SK-N-SH (cell line): ENCODE results near the gene CEP170. TPM values are rescaled to one million over a fixed set of nuclear protein-coding genes. Genes with fewer than 3 reads are reported as not detected.
"Not testable (repeated sequence)": the region's sequence is repeated elsewhere in the genome, so short reads cannot be mapped to it uniquely, and the experiment has no call there.

Experiments
- CTCF ChIA-PET: fragments of 300-600, 350-600 bp; formaldehyde crosslinking; extraction: SDS; loops from one replicate; lab custom pipeline; 2021; lab: Yijun Ruan, JAX
- POLR2A ChIA-PET: fragments of 350-600 bp; sonication (Branson Sonifier 250); formaldehyde crosslinking; extraction: SDS; loops from one replicate; lab custom pipeline; 2020; ENCODE audit warnings: antibody characterized with exemption, inconsistent platforms; lab: Yijun Ruan, JAX
- DNase-seq: peaks from one replicate; pipeline ENCODE4 v3.0.0; 2012
- H2AFZ ChIP-seq: fragments of 200-600 bp; sonication (generic); 2 replicates; pipeline ENCODE4 v1.8.1; 2016; ENCODE audit warnings: antibody characterized with exemption, mild to moderate bottlenecking, low read depth
- H3F3A ChIP-seq: fragments of 200-600 bp; sonication (generic); replicated peaks from 2 replicates; pipeline ENCODE3; 2016; ENCODE audit warnings: antibody characterized with exemption, mild to moderate bottlenecking; ENCODE audit not compliant: insufficient read depth
- H3K27ac ChIP-seq, 2 experiments: fragments of 200-500 bp in 1 of 2; fragments of 200-600 bp in 1 of 2; sonication (Bioruptor generic) in 1 of 2; sonication (generic), shearing (Covaris generic) in 1 of 2; 2 replicates each; pipeline versions ENCODE4 v1.5.1 to v1.6.1; 2014 to 2016; ENCODE audit warnings: low read depth in 2 of 2, inconsistent platforms in 1 of 2, low read length in 1 of 2, mild to moderate bottlenecking in 1 of 2, mixed read lengths in 1 of 2
- H3K27me3 ChIP-seq: fragments of 200-600 bp; sonication (generic), shearing (Covaris generic); 2 replicates; pipeline ENCODE4 v1.6.1; 2016; ENCODE audit warnings: mixed run types; ENCODE audit not compliant: insufficient read depth
- H3K36me3 ChIP-seq, 2 experiments: fragments of 200-500 bp in 1 of 2; fragments of 200-600 bp in 1 of 2; sonication (Bioruptor generic) in 1 of 2; sonication (generic) in 1 of 2; replicated peaks in 1 of 2; 2 replicates each; pipeline versions ENCODE3 to v1.5.1; 2014 to 2016; ENCODE audit warnings: low read length in 1 of 2, mild to moderate bottlenecking in 1 of 2; ENCODE audit not compliant: insufficient read depth in 2 of 2, control insufficient read depth in 1 of 2
- H3K4me1 ChIP-seq, 2 experiments: fragments of 200-500 bp in 1 of 2; fragments of 200-600 bp in 1 of 2; sonication (Bioruptor generic) in 1 of 2; sonication (generic), shearing (Covaris generic) in 1 of 2; 2 replicates each; pipeline versions ENCODE4 v1.5.1 to v1.6.1; 2014 to 2016; ENCODE audit warnings: low read depth in 1 of 2, low read length in 1 of 2, mixed run types in 1 of 2; ENCODE audit not compliant: insufficient read depth in 2 of 2, control insufficient read depth in 1 of 2
- H3K4me2 ChIP-seq: fragments of 200-600 bp; sonication (generic), shearing (Covaris generic); 2 replicates; pipeline ENCODE4 v1.6.1; 2017; ENCODE audit warnings: mixed run types
- H3K4me3 ChIP-seq, 2 experiments: fragments of 200-500 bp in 1 of 2; fragments of 200-600 bp in 1 of 2; sonication (Bioruptor generic) in 1 of 2; sonication (generic), shearing (Covaris generic) in 1 of 2; 2 replicates each; pipeline versions ENCODE4 v1.5.1 to v1.8.1; 2014 to 2016; ENCODE audit warnings: low read depth in 2 of 2, inconsistent platforms in 1 of 2, low read length in 1 of 2, mild to moderate bottlenecking in 1 of 2, mixed read lengths in 1 of 2, moderate library complexity in 1 of 2
- H3K79me2 ChIP-seq: fragments of 200-600 bp; sonication (generic); 2 replicates; pipeline ENCODE4 v1.8.1; 2017; ENCODE audit warnings: mild to moderate bottlenecking; ENCODE audit not compliant: insufficient read depth
- H3K9ac ChIP-seq: fragments of 200-600 bp; sonication (generic); 2 replicates; pipeline ENCODE4 v1.6.1; 2017; ENCODE audit warnings: mixed run types
- H3K9me2 ChIP-seq: fragments of 200-600 bp; sonication (generic); 2 replicates; pipeline ENCODE4 v1.6.1; 2017; ENCODE audit warnings: mixed run types
- H3K9me3 ChIP-seq: fragments of 200-600 bp; sonication (generic); 2 replicates; pipeline ENCODE4 v1.6.1; 2017; ENCODE audit warnings: mixed run types, mild to moderate bottlenecking, moderate library complexity
- H4K20me1 ChIP-seq: fragments of 200-600 bp; sonication (generic); 2 replicates; pipeline ENCODE4 v1.6.1; 2017; ENCODE audit warnings: mild to moderate bottlenecking, mixed run types; ENCODE audit not compliant: insufficient read depth
- MEF2A ChIP-seq: IDR thresholded peaks from 2 replicates; pipeline ENCODE4 v1.4.0; 2012; ENCODE audit warnings: low read depth, borderline replicate concordance
- WGBS: methylation state at CpG from one replicate; pipeline ENCODE4 v1.1.6; 2017; ENCODE audit warnings: low lambda C conversion rate; 5-methylcytosine and 5-hydroxymethylcytosine counted together
- polyA plus RNA-seq, 3 experiments: library from polyadenylated mRNA; depleted of rRNA; stranded (reverse); fragments of >200 nt; gene quantifications; 2 replicates each; pipeline ENCODE4 v1.2.3, GENCODE V29; 2012

Gene CEP170
- polyA plus RNA-seq, 1 of the 3 experiments (the other 2 are of a cell fraction), result 67.2 TPM

DNA sequence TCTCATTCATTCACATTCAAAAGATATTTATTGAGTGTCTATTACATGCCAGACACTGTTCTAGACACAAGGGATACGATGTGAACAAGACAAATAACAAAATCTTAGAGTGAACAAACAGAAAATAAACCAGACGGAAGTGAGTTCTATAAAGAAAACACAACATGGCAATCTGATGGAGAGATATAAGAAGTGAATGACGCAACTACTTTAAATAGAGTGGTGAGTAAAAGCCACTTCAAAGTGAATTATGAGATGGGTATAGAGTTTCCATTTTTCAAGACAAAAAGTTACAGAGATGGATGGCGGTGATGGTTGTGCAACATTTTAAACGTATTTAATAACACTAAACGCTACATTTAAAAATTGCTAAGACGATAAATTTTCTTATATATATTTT, 75.4 kb downstream of the CEP170 start:
- H3K4me2 ChIP-seq, result no peak overlapping the region
- POLR2A ChIA-PET, result no interaction called here

DNA sequence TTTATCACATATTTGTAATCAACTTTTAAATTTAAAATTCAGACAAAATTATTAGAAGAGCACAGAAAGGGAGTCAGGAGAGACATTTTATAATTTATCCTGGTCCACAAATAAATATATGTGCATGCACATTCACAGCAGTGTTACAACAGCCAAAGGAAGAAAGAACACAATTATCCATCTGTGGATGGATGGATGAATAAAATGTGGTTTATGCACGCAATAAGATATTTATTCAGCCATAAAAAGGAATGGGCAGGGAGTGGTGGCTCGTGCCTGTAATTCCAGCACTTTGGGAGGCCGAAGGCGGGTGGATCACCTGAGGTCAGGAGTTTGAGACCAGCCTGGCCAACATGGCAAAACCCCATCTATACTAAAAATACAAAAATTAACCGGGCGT, 77.3 kb downstream of the CEP170 start:
- peaks cover 8 to 24% of the 10 kb centered on the region in 2 experiments for H3K36me3 ChIP-seq
- WGBS, result over 99% methylated on average over 6 of the region's 6 CpGs
- H3K27me3 ChIP-seq, POLR2A ChIA-PET, DNase-seq, H2AFZ ChIP-seq, CTCF ChIA-PET, H3K9ac ChIP-seq, H4K20me1 ChIP-seq, H3K27ac ChIP-seq, H3K9me2 ChIP-seq, H3K9me3 ChIP-seq, H3K4me2 ChIP-seq, H3K4me1 ChIP-seq, H3F3A ChIP-seq, H3K4me3 ChIP-seq: not testable (repeated sequence)
- H3K79me2 ChIP-seq, result peaks cover 79% of the 10 kb centered on the region

More for the DNA sequence above, 75.4 kb downstream of the CEP170 start:
- Histone ChIP-seq H3K27ac (no peak overlapping the region), H3K36me3 (peaks cover 8 to 25% of the 10 kb centered on the region in 2 experiments), H3F3A (peaks cover under 1% of the 10 kb centered on the region), H3K9ac (no peak overlapping the region)
- CTCF ChIA-PET, result no interaction called here
- no peak for DNase-seq
- WGBS, result 79% methylated on average over 7 of the region's 7 CpGs
- no peak for TF ChIP-seq MEF2A
- TF ChIP-seq, all 33 proteins: peak for 0
- Histone ChIP-seq H2AFZ (no peak overlapping the region), H3K9me2 (no peaks in the 10 kb centered on the region), H3K27me3 (no peaks in the 10 kb centered on the region), H3K4me3 (no peak overlapping the region), H3K9me3 (no peaks in the 10 kb centered on the region), H3K79me2 (peaks cover 79% of the 10 kb centered on the region), H4K20me1 (no peaks in the 10 kb centered on the region; the same call in 1 of the 2 replicates), H3K4me1 (no peaks in the 10 kb centered on the region)

DNA sequence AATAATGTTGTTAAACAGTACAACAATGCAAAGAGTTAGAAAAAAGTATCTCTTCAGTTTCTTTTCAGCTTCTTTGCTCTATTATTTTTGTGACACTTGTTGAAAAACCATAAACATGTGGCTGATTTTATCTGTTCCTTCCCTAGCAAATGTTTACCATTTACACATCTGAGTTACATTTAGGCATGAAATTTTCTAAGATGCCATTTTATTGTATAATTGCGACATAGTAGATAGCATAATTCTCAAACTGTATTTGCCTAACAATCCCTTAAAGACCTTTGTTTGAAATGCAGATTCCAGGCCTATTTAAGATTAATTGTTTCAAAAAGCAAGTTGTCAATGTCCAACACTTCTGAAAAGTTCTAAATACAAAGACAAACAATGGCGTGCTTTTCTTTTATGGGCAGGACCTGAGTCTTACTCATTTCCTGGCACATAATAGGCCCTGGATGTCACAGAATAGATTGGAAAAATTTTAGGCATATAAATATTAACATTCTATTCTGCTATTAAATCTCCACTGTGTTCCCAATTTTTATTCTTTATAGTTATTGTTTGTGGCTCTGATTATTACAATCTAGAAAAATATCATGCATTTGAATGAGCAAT, 81.2 kb downstream of the CEP170 start:
- H3K27me3 ChIP-seq, H4K20me1 ChIP-seq, H3K4me3 ChIP-seq, H3K9me3 ChIP-seq, H3K4me2 ChIP-seq, H3K9ac ChIP-seq, CTCF ChIA-PET, H3K9me2 ChIP-seq, H3F3A ChIP-seq, H3K4me1 ChIP-seq, H3K27ac ChIP-seq, DNase-seq, H2AFZ ChIP-seq, POLR2A ChIA-PET: not testable (repeated sequence)
- peaks cover 14 to 32% of the 10 kb centered on the region in 2 experiments for H3K36me3 ChIP-seq
- 95% methylated on average over 2 of the region's 2 CpGs for WGBS
- peaks cover 68% of the 10 kb centered on the region for H3K79me2 ChIP-seq

DNA sequence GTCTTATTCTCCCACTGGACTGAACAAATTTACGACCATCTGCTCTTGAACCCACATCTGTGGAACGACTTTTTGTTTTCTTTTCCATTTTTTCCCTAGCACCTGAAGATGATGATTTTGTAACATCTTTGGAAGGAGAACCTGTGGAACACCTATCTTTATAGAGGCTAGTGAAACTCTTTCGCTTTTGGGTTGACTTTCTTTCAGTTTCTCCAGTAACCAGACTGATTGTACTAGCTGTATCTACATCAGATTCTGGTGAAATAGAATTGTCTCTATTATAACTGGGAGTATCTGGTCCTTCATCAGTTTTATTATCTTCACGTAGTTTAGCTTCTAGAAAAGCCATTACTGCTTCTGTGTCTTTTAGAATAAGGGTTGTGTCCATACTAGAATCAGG, 90.2 kb downstream of the CEP170 start:
- H3K4me1 ChIP-seq, H3K9ac ChIP-seq, H3K4me2 ChIP-seq, H4K20me1 ChIP-seq, H3K9me3 ChIP-seq, DNase-seq, CTCF ChIA-PET, H3K9me2 ChIP-seq, H3K27ac ChIP-seq, H2AFZ ChIP-seq, H3K27me3 ChIP-seq, H3K4me3 ChIP-seq, POLR2A ChIA-PET: not testable (repeated sequence)
- Histone ChIP-seq H3K36me3 (peaks cover 30 to 41% of the 10 kb centered on the region in 2 experiments), H3F3A (peaks cover 18% of the 10 kb centered on the region), H3K79me2 (peaks cover 40% of the 10 kb centered on the region)
- 92% methylated on average over 3 of the region's 4 CpGs for WGBS

DNA sequence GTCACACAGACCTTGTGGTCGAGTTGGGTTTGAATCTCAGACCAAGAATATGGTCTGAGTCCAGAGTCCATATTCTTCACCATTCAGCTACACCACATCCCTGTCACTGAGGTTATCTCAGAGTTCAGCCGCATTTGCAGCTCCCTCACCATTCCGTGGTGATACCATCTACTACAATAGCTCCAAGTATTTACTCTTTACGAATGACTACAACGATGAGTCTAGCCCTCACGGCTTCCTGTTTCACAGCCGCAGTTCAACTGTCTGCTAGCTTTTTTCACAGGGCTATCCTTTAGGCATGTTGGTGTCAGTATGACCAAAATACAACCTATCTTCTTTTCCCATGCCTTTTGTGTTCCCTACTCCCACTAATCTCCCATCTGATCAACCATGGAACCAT, 104.2 kb downstream of the CEP170 start:
- peaks cover 55% of the 10 kb centered on the region for H3K79me2 ChIP-seq
- DNase-seq, result not testable (repeated sequence)

DNA sequence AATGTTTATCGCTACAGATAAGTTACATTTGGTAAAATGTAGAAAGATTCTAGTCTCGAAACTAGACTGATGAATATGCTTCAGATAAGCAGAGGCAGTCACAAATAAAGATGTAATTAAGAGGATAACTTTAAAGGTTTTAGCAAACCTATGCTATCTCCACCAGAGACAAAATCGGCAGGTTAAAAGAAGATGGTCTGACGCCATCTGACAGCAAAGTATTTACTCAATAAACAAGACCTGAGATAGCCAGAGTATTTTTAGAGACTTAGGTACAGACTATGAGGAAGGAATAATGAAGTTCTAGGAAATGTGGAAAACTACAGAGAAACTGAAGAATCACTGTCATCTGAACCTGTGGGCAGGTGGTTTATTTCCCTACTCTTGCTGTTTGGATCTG, 106.0 kb downstream of the CEP170 start:
- H3K9me3 ChIP-seq, H3K27ac ChIP-seq, H3K9ac ChIP-seq, H3K4me3 ChIP-seq, H3K27me3 ChIP-seq, H3K4me2 ChIP-seq, H4K20me1 ChIP-seq, H3K4me1 ChIP-seq, H2AFZ ChIP-seq, CTCF ChIA-PET, POLR2A ChIA-PET, H3K9me2 ChIP-seq, H3F3A ChIP-seq, DNase-seq: not testable (repeated sequence)
- 89% methylated on average over 4 of the region's 4 CpGs for WGBS
- Histone ChIP-seq H3K36me3 (peaks cover 20 to 32% of the 10 kb centered on the region in 2 experiments), H3K79me2 (peaks cover 48% of the 10 kb centered on the region)

More for the DNA sequence above, 104.2 kb downstream of the CEP170 start:
- H3K27me3 ChIP-seq, H3K9me2 ChIP-seq, H3K4me2 ChIP-seq, H3K9ac ChIP-seq, H3K4me3 ChIP-seq, H2AFZ ChIP-seq, POLR2A ChIA-PET, H4K20me1 ChIP-seq, H3K9me3 ChIP-seq, H3F3A ChIP-seq, H3K4me1 ChIP-seq, CTCF ChIA-PET, H3K27ac ChIP-seq: not testable (repeated sequence)
- H3K36me3 ChIP-seq, result peaks cover 28 to 37% of the 10 kb centered on the region in 2 experiments
- WGBS, result 98% methylated on average over 7 of the region's 7 CpGs
